ENCODE results near the gene ALG12.

ALG12 gene

DNA sequence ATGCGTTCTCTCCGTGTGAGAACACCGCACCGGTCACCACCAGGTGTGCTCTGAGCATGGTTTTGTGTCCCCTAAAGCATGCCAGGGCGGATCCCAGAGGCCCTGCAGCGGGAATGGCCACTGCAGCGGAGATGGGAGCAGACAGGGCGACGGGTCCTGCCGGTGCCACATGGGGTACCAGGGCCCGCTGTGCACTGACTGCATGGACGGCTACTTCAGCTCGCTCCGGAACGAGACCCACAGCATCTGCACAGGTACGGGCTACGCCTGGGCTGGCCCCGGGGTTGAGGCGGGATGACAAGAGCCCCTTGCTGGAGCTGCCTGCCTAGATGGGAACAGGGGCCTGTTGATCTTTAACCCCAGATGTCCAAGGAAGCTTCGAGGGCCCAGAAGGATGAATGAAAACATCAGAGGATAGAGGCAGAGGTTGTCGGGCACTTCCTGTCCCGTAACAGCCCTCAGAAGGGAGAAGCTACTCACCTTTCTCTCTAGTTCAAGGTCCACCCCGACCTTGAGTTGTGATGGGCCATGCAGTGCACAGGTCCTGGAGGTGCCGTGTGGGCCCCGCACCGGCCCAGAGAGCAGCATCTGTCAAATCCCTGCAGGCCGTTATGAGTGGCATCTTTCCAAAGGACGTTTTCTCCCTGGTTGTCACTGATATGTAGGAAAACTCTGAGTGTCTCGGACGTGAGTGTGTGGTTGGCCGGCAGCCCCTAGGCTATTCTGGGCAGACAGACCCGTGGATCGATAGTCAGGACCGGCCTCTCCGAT, 3.5 kb upstream of the ALG12 start:
- no peak for DNase-seq (ENCODE audit: low read depth)
- TF ChIP-seq, protein P1, sequence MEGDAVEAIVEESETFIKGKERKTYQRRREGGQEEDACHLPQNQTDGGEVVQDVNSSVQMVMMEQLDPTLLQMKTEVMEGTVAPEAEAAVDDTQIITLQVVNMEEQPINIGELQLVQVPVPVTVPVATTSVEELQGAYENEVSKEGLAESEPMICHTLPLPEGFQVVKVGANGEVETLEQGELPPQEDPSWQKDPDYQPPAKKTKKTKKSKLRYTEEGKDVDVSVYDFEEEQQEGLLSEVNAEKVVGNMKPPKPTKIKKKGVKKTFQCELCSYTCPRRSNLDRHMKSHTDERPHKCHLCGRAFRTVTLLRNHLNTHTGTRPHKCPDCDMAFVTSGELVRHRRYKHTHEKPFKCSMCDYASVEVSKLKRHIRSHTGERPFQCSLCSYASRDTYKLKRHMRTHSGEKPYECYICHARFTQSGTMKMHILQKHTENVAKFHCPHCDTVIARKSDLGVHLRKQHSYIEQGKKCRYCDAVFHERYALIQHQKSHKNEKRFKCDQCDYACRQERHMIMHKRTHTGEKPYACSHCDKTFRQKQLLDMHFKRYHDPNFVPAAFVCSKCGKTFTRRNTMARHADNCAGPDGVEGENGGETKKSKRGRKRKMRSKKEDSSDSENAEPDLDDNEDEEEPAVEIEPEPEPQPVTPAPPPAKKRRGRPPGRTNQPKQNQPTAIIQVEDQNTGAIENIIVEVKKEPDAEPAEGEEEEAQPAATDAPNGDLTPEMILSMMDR (IDR thresholded peaks at IDR 0.05; ENCODE audit: insufficient read depth, low read depth, low read length, missing control alignments) = no peak

DNA sequence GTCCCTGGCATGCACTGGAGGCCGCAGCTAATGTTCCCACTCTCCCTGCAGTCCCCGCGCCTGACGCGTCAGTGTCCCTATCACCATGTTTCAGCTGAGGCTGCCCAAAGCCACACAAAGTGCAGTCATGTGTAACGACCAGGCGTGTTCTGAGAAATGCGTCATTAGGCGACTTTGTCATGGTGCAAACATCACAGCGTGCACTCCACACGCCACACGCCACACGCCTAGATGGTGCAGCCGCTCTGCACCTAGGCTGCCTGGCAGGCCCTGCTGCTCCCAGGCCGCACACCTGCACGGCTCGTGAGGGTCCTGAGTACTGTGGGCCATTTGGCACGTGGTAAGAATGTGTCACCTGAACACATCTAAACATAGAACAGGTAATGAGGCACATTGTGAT, 2.6 kb upstream of the ALG12 start:
- TF ChIP-seq, protein P1 (IDR thresholded peaks at IDR 0.05; ENCODE audit: insufficient read depth, low read depth, low read length, missing control alignments) = no peak
- no peak for DNase-seq (ENCODE audit: low read depth)
- no peak overlapping the region for H3K4me3 ChIP-seq (ENCODE audit: low read length)

More for the DNA sequence above, 3.5 kb upstream of the ALG12 start:
- no peak overlapping the region for H3K4me3 ChIP-seq (ENCODE audit: low read length)

DNA sequence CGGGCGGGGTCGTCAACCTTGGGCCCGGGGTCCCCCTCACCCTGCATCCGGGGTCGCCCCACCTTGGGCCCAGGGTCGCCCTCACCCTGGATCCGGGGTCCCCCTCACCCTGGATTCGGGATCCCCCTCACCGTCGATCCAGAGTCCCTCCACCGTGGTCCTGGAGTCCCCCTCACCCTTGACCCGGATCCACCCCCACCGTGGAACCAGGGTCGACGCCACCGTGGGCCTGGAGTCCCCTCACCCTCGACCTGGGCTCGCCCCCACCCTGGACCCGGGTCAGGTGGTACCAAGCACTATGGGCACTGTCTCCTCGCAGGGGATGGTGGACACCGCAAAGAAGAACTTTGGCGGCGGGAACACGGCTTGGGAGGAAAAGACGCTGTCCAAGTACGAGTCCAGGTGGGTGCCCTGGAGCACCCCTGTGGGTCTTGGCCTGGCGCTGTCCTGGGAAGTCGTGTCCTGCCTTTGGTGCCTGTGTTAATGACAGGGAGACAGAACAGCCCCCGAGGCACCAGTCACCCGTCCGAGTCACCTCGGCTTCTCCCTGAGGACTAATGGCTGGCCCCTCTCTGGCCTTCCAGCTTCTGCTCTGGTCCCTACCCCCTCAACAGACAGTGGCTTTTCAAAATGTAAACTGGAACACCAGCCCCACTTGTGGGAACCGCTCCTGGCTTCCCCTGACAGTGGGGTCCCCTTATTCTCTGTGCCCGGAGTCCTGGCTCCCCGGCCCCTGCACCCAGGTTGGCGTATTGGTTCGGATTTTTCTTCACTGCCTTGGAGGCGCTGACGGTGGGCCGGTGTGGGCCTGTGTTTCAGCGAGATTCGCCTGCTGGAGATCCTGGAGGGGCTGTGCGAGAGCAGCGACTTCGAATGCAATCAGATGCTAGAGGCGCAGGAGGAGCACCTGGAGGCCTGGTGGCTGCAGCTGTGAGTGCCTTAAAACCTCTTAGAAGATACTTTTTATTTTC, 958 bp upstream of the ALG12 start:
- no peak for DNase-seq (ENCODE audit: low read depth)
- TF ChIP-seq, protein P1 (IDR thresholded peaks at IDR 0.05; ENCODE audit: insufficient read depth, low read depth, low read length, missing control alignments) = no peak
- H3K4me3 ChIP-seq (ENCODE audit: low read length) = peak overlapping the region; percentile 58

DNA sequence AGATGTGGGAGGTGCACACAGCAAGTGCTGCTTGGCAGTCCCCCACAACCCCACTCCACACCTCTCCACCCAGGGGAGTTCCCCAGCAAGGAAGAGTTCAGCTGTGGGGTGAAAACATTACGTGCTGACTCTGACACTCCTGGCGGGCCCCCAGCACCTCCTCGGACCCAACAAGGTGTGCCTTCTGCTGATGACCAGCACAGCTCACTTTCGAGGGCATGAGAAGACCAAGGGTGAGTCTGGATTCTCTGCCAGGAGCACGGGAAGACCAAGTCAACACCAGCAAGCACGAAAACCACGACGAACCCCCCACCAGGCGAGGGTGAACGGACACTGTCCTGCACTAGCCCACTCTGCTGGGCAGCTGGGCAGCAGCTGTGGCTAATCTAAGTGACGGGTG, 1.4 kb downstream of the ALG12 start:
- H3K4me3 ChIP-seq (ENCODE audit: low read length) = peak overlapping the region; percentile 72

DNA sequence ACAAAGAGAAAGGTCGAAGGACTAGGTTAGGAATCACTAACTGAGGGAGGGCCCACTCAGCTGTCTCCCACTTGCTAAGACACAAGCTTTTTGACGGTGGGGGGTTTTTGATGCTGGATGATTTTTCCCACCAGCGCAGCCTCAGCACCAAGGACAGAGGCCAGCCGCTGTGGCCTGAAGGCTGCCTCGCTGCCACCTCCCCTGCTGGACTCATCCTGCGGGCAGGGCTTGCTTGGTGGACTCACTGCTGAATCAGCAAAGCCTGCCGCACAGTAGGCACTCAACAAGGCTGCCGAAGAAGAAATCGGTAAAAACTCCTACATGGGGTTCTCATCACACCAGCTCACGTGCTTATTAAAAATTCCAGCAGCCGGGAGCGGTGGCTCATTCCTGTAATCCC, 2.6 kb downstream of the ALG12 start:
- DNase-seq (ENCODE audit: low read depth) = no peak
- TF ChIP-seq, protein P1 (IDR thresholded peaks at IDR 0.05; ENCODE audit: insufficient read depth, low read depth, low read length, missing control alignments) = no peak
- no peak overlapping the region for H3K4me3 ChIP-seq (ENCODE audit: low read length)

More for the DNA sequence above, 1.4 kb downstream of the ALG12 start:
- TF ChIP-seq, protein P1 (IDR thresholded peaks at IDR 0.05; ENCODE audit: insufficient read depth, low read depth, low read length, missing control alignments) = no peak
- no peak for DNase-seq (ENCODE audit: low read depth)

DNA sequence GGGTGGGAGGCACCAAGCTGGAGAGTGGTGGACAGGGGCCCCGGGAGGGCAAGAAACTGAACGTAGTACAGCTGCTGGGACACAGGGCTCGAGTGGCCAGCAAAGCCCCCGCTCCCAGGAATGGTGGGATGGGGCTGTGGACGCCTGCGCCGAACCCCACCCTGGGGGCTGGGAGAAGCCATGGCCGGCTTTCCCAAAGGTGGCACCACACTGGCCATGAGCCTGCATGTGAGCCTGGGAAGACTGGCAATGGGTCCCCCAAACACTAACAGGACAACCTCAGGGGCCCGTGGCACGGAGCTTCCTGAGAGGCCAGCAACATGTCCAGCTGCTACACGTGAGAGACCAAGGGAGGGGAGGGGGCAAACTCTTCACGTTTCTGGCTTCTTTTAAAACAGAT, 4.0 kb downstream of the ALG12 start:
- TF ChIP-seq, protein P1 (IDR thresholded peaks at IDR 0.05; ENCODE audit: insufficient read depth, low read depth, low read length, missing control alignments) = no peak

More for the DNA sequence above, 4.0 kb downstream of the ALG12 start:
- no peak overlapping the region for H3K4me3 ChIP-seq (ENCODE audit: low read length)
- no peak for DNase-seq (ENCODE audit: low read depth)
